ENCODE results near the gene MCTS1.

Gene MCTS1, protein sequence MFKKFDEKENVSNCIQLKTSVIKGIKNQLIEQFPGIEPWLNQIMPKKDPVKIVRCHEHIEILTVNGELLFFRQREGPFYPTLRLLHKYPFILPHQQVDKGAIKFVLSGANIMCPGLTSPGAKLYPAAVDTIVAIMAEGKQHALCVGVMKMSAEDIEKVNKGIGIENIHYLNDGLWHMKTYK

DNA sequence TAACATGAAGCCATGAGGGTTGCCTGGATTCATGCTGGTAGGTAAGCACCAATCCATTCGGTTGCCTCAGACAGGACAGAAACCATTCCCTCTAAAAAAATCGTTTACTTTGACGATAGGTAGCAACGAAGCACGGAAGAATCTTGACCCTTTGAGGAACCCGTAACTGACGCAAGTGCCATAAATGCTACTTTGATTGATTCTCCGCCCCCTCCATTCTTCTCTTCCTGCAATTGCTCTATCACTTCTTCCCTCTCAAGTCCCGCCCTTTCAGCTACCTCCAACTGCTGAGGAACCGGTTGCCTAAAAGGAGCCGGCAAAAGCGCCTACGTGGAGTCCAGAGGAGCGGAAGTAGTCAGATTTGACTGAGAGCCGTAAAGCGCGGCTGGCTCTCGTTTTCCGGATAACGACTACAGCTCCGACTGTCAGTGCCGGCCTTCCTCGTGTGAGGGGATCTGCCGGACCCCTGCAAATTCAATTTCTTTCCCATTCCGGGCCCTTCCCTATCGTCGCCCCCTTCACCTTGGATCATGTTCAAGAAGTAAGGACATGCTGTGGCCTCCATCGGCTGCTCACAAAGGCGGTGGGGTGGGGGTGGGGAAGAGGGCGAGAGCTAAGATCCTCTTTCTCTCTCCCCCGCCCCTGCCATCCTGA lies at the start of gene MCTS1:
Gene MCTS1 (plus strand): TSS at position 395 of the 654 bp plus-strand sequence. CDS start 136 bp downstream, at position 531.
- Histone ChIP-seq H3K9ac (ENCODE audit: low read length) (peak within 1 kb of the TSS; percentile 81), H3K36me3 (ENCODE audit: control insufficient read depth, insufficient read depth, low read length) (peaks cover 15% of the 10 kb centered on the region), H3K9me3 (ENCODE audit: control insufficient read depth, insufficient read depth, low read depth, low read length) (no peaks in the 10 kb centered on the region), H3K4me1 (ENCODE audit: control insufficient read depth, insufficient read depth, low read length) (no peaks in the 10 kb centered on the region), H3K27me3 (ENCODE audit: control insufficient read depth, insufficient read depth, low read length) (no peaks in the 10 kb centered on the region), H3K4me3 (ENCODE audit: low read depth, low read length) (peak within 1 kb of the TSS; percentile 78), H3K27ac (ENCODE audit: low read depth, low read length) (peak within 1 kb of the TSS; percentile 46; the same call in 1 of the 2 replicates)

DNA sequence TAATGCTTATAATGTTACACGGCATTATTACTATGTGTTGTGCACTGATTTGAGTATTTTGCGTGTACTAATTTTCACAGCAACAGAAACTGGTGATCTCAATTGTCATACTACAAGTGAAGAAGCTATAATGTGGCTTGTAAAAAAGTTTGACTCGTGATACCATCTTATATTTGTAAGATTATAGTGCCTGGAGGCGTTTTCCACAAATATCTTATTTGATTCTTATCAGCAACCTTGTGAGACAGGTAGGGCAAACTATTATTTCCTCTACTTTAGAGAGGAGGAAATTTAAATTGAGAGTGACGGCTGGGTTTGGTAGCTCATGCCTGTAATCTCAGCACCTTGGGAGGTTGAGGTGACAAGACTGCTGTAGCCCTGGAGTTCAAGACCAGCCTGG lies 47.6 kb upstream of the MCTS1 start:
- peaks cover 6% of the 10 kb centered on the region; the same call in 1 of the 2 replicates for H3K4me1 ChIP-seq (ENCODE audit: control insufficient read depth, insufficient read depth, low read length)
- no peak overlapping the region for H3K4me3 ChIP-seq (ENCODE audit: low read depth, low read length)
- no peaks in the 10 kb centered on the region for H3K9me3 ChIP-seq (ENCODE audit: control insufficient read depth, insufficient read depth, low read depth, low read length)
- no peak overlapping the region for H3K9ac ChIP-seq (ENCODE audit: low read length)
- H3K36me3 ChIP-seq (ENCODE audit: control insufficient read depth, insufficient read depth, low read length): peaks cover 45% of the 10 kb centered on the region
- H3K27ac ChIP-seq (ENCODE audit: low read depth, low read length): no peak overlapping the region
- H3K27me3 ChIP-seq (ENCODE audit: control insufficient read depth, insufficient read depth, low read length): no peaks in the 10 kb centered on the region

DNA sequence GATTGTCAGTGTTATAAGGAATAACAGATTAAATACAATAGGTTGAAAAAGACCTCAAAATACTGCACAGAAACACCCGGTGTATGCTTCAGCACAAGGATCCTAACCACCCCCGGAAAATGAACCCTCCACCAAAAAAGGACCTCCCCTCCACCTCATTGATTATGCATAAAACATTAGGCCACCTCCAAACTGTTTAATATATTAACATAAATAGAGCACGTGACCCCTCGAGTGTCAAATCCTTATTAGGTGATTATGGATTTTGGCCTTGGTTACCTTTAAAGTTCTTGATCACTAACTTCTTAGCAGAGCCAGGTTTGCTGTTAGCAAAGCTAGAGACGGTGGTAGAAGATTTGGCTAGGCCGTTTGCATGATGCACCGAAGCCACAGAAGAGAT lies 44.1 kb upstream of the MCTS1 start:
- Histone ChIP-seq H3K27me3 (ENCODE audit: control insufficient read depth, insufficient read depth, low read length) (no peaks in the 10 kb centered on the region), H3K4me3 (ENCODE audit: low read depth, low read length) (peak overlapping the region; percentile 88), H3K27ac (ENCODE audit: low read depth, low read length) (peak overlapping the region; percentile 98; the same call in 1 of the 2 replicates), H3K4me1 (ENCODE audit: control insufficient read depth, insufficient read depth, low read length) (peaks cover 15% of the 10 kb centered on the region), H3K9ac (ENCODE audit: low read length) (peak overlapping the region; percentile 92), H3K36me3 (ENCODE audit: control insufficient read depth, insufficient read depth, low read length) (peaks cover 26% of the 10 kb centered on the region), H3K9me3 (ENCODE audit: control insufficient read depth, insufficient read depth, low read depth, low read length) (no peaks in the 10 kb centered on the region)

DNA sequence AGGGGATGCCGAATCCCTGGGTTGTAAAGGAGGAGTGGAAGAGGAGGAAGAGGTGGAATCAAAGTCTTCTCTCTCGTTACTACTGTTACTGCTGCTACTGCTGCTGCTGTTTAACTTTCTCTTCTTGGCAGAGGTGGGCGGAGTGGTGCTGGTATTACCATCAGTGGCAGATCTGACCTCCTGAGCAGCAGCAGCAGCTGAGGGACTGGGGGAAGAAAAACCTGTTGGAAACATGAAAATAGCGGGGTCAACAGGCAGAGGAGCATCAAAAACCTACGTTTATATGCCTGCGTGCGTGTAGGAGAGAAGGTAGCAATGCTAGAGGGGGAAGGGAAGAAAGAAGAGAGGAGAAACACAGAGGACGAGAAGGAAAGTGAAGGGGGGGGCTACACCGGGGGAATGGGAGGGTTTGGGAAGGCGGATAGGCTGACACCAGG lies 43.5 kb upstream of the MCTS1 start:
- Histone ChIP-seq H3K9me3 (ENCODE audit: control insufficient read depth, insufficient read depth, low read depth, low read length) (no peaks in the 10 kb centered on the region), H3K27me3 (ENCODE audit: control insufficient read depth, insufficient read depth, low read length) (no peaks in the 10 kb centered on the region), H3K27ac (ENCODE audit: low read depth, low read length) (peak overlapping the region; percentile 98), H3K36me3 (ENCODE audit: control insufficient read depth, insufficient read depth, low read length) (peaks cover 23% of the 10 kb centered on the region), H3K4me1 (ENCODE audit: control insufficient read depth, insufficient read depth, low read length) (peaks cover 15% of the 10 kb centered on the region), H3K9ac (ENCODE audit: low read length) (peak overlapping the region; percentile 92), H3K4me3 (ENCODE audit: low read depth, low read length) (peak overlapping the region; percentile 88)

DNA sequence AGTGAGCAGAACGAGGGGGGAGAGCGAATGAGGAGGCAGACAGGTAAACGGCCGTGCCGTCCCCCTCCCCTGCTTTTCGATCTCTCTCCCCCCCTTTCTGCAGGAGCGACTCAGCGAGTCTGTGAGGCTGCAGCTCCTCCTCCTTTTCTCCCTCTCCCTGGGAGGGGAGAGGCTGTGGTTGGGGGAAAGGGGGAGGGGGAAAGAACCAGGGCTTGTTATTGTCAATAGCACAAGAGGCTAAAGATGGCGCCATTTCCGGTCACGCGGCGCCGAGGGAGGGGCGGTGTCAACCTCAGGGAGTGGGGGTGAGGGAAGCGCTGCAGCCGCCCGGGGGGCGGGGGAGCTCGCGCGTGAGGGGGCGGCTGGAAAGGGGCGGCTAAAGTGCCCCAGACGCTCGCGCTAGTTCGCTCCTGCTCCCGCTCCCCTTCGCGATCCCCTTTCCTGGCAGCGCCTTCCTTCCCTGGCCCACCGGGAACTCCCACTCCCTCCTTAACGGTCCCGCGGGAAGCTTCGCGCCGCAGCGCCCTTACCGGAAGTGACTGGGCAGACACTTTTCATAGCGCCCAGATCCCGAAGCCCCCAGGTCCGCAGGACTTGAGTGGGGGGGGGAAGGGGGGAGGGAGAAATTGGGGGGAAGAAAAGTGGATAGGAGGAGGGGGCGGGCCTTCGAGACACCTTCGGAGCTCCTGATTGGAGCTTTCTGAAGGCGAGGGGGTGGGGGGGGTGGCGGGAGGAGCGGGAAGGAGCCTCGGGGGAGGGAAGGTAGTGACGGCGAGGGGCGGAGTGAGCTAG lies 42.9 kb upstream of the MCTS1 start, which contains the start of gene CUL4B:
Gene CUL4B (minus strand): TSS at position 121 of the 792 bp plus-strand sequence. CDS start 324 bp downstream, outside the sequence.
- Histone ChIP-seq H3K9ac (ENCODE audit: low read length) (peak within 1 kb of the TSS; percentile 92), H3K27ac (ENCODE audit: low read depth, low read length) (peak within 1 kb of the TSS; percentile 98)

DNA sequence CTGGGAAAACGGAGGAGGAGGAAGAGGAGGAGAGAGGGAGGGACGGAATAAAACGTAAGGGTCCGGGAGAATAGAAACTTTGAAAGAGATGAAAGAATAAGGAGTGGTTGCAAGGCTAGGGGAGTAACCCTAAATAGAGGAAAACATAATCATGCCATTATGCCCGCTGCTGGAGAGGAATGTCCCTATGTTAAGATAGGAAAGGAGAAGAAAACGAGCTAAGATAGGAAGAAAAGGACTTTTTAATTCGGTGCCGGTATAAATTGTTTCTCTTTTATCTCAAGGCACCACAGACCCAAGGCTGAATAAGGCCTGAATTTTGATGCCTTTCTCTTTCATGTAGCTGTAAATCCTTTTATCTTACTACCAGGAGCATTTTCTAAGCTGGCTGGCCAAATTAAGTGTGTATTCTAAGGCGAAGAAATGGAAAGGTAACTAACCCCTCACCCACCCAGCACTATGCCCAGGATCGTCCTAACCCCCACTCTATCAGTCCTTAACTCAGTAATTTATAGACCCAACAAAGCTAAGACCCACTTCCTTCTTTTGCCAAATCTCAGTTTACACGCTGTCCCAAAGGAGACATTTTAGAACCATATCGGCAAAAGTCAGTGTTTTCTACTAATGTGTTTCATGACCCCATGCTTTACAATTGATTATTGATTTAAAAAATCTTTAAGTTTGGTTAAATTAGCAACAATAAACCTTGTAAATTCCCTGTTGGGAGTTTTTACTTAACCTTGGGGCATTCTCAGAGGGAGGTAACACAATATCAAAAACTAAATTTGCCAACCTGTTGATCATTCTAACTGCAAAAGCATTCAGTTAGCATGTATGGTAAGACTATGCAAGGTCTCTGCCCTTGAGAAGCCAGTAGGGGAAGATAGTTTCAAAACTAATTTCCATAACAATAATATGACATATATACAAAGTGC lies 42.0 kb upstream of the MCTS1 start:
- peaks cover 15% of the 10 kb centered on the region for H3K4me1 ChIP-seq (ENCODE audit: control insufficient read depth, insufficient read depth, low read length)

More for the DNA sequence above, 42.9 kb upstream of the MCTS1 start, which contains the start of gene CUL4B:
- Histone ChIP-seq H3K27me3 (ENCODE audit: control insufficient read depth, insufficient read depth, low read length) (no peaks in the 10 kb centered on the region), H3K4me3 (ENCODE audit: low read depth, low read length) (peak within 1 kb of the TSS; percentile 88), H3K4me1 (ENCODE audit: control insufficient read depth, insufficient read depth, low read length) (peaks cover 15% of the 10 kb centered on the region), H3K9me3 (ENCODE audit: control insufficient read depth, insufficient read depth, low read depth, low read length) (no peaks in the 10 kb centered on the region), H3K36me3 (ENCODE audit: control insufficient read depth, insufficient read depth, low read length) (peaks cover 17% of the 10 kb centered on the region)

DNA sequence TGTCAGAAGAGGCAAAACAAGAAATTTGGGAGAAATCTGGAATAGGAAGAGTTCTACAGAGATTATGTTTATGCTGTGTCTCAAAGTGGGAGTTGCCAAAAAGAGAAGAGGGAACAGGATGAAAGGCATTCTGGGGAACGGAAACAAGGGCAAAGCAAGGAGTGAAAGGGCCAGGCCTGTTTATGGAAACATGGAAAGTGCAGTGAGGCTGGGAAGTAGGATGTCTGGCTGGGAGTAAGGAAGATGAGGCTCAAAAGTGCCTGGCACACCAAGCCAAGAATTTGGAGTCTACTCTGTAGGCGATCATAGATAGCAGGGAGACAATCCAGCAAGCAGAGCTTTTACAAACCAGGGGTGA lies 41.4 kb upstream of the MCTS1 start:
- no peak overlapping the region for H3K9ac ChIP-seq (ENCODE audit: low read length)
- peak overlapping the region; percentile 70 for H3K4me3 ChIP-seq (ENCODE audit: low read depth, low read length)
- H3K36me3 ChIP-seq (ENCODE audit: control insufficient read depth, insufficient read depth, low read length): peaks cover 3% of the 10 kb centered on the region
- H3K27me3 ChIP-seq (ENCODE audit: control insufficient read depth, insufficient read depth, low read length): no peaks in the 10 kb centered on the region
- no peak overlapping the region for H3K27ac ChIP-seq (ENCODE audit: low read depth, low read length)
- H3K9me3 ChIP-seq (ENCODE audit: control insufficient read depth, insufficient read depth, low read depth, low read length): no peaks in the 10 kb centered on the region
- H3K4me1 ChIP-seq (ENCODE audit: control insufficient read depth, insufficient read depth, low read length): peaks cover 15% of the 10 kb centered on the region

More for the DNA sequence above, 42.0 kb upstream of the MCTS1 start:
- Histone ChIP-seq H3K27ac (ENCODE audit: low read depth, low read length) (peak overlapping the region; percentile 24), H3K27me3 (ENCODE audit: control insufficient read depth, insufficient read depth, low read length) (no peaks in the 10 kb centered on the region), H3K4me3 (ENCODE audit: low read depth, low read length) (peak overlapping the region; percentile 70), H3K36me3 (ENCODE audit: control insufficient read depth, insufficient read depth, low read length) (peaks cover 9% of the 10 kb centered on the region), H3K9me3 (ENCODE audit: control insufficient read depth, insufficient read depth, low read depth, low read length) (no peaks in the 10 kb centered on the region), H3K9ac (ENCODE audit: low read length) (peak overlapping the region; percentile 81)

DNA sequence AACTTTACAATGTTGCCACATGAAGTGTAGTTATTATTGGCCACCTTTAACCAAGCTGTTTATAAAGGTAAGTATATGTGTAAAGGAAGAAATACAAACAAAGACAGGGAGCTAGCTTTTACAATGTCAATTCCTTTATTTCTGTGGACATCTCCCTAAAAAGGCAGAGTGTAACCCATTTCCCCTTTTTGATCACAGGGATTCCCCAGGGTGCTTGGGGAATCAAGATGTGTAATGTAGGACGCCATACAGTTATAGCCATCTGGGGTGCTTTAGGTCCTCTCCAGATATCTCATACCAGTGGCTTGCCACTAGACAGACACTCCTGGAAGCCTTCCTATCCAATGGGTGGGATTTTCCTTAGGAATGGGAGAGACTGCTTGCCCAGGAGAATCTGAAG lies 39.0 kb upstream of the MCTS1 start:
- Histone ChIP-seq H3K9ac (ENCODE audit: low read length) (no peak overlapping the region), H3K36me3 (ENCODE audit: control insufficient read depth, insufficient read depth, low read length) (no peaks in the 10 kb centered on the region), H3K27ac (ENCODE audit: low read depth, low read length) (no peak overlapping the region), H3K9me3 (ENCODE audit: control insufficient read depth, insufficient read depth, low read depth, low read length) (no peaks in the 10 kb centered on the region), H3K4me1 (ENCODE audit: control insufficient read depth, insufficient read depth, low read length) (peaks cover 9% of the 10 kb centered on the region), H3K4me3 (ENCODE audit: low read depth, low read length) (no peak overlapping the region), H3K27me3 (ENCODE audit: control insufficient read depth, insufficient read depth, low read length) (no peaks in the 10 kb centered on the region)

DNA sequence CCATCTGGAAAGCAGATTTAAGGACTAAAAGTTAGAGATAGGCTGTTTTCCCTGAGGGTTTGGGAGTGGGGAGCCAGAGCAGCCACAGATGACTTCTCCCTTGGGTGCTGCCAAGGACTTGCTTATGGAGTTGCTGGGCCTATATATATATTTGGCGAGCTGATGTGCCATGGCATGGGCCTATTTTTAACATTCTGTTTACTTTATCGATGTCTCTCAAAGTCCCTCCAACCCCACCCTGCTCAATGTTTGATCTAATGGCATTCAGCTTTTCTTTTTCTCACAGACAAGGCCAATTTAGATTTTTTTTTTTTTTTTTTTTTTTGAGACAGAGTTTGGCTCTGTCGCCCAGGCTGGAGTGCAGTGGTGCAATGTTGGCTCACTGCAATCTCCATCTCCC lies 37.1 kb upstream of the MCTS1 start:
- Histone ChIP-seq H3K27me3 (ENCODE audit: control insufficient read depth, insufficient read depth, low read length) (no peaks in the 10 kb centered on the region), H3K27ac (ENCODE audit: low read depth, low read length) (no peak overlapping the region), H3K4me1 (ENCODE audit: control insufficient read depth, insufficient read depth, low read length) (peaks cover 9% of the 10 kb centered on the region), H3K36me3 (ENCODE audit: control insufficient read depth, insufficient read depth, low read length) (no peaks in the 10 kb centered on the region), H3K9me3 (ENCODE audit: control insufficient read depth, insufficient read depth, low read depth, low read length) (no peaks in the 10 kb centered on the region), H3K9ac (ENCODE audit: low read length) (no peak overlapping the region), H3K4me3 (ENCODE audit: low read depth, low read length) (no peak overlapping the region)

DNA sequence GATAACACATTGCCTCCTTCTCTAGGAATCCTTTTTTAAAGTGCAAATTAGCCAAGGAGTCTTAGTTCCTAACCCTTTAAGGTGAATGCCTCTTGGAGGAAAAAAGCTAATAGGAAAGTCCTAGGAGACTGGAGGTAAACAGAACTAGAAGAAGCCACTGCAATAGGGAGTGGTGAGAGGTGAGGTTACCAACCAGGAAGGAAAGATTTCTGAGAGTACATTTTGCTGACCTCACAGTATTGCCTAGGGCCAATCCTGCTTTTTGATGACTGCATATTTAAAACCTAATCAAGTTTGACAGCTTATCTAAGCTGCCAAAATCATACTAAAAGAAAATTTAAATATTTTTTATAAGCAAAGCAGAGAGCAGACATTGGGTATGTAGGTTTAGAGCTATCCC lies 35.9 kb upstream of the MCTS1 start:
- H3K27ac ChIP-seq (ENCODE audit: low read depth, low read length): no peak overlapping the region
- no peaks in the 10 kb centered on the region for H3K9me3 ChIP-seq (ENCODE audit: control insufficient read depth, insufficient read depth, low read depth, low read length)
- no peaks in the 10 kb centered on the region for H3K36me3 ChIP-seq (ENCODE audit: control insufficient read depth, insufficient read depth, low read length)
- no peak overlapping the region for H3K9ac ChIP-seq (ENCODE audit: low read length)
- no peak overlapping the region for H3K4me3 ChIP-seq (ENCODE audit: low read depth, low read length)
- H3K4me1 ChIP-seq (ENCODE audit: control insufficient read depth, insufficient read depth, low read length): no peaks in the 10 kb centered on the region
- no peaks in the 10 kb centered on the region for H3K27me3 ChIP-seq (ENCODE audit: control insufficient read depth, insufficient read depth, low read length)

Data from HUES6 (cell line).